Lower leg skin (tissue), 3 donors: Measurements from ENCODE around the gene MTG1.

Source experiments
- POLR2A ChIP-seq, 2 donors: fragments of 450-650 bp; IDR thresholded peaks; one replicate each; pipeline ENCODE4 v1.6.1; 2016 to 2017; ENCODE audit warnings: antibody characterized with exemption in 2 of 2, mild to moderate bottlenecking in 1 of 2, moderate library complexity in 1 of 2
- TF ChIP-seq, protein P1 (sequence below), 3 donors: fragments of 450-650 bp; IDR thresholded peaks; one replicate each; pipeline ENCODE4 v1.5.1; 2016; ENCODE audit warnings: antibody characterized with exemption in 3 of 3, mild to moderate bottlenecking in 3 of 3, moderate library complexity in 2 of 3

DNA sequence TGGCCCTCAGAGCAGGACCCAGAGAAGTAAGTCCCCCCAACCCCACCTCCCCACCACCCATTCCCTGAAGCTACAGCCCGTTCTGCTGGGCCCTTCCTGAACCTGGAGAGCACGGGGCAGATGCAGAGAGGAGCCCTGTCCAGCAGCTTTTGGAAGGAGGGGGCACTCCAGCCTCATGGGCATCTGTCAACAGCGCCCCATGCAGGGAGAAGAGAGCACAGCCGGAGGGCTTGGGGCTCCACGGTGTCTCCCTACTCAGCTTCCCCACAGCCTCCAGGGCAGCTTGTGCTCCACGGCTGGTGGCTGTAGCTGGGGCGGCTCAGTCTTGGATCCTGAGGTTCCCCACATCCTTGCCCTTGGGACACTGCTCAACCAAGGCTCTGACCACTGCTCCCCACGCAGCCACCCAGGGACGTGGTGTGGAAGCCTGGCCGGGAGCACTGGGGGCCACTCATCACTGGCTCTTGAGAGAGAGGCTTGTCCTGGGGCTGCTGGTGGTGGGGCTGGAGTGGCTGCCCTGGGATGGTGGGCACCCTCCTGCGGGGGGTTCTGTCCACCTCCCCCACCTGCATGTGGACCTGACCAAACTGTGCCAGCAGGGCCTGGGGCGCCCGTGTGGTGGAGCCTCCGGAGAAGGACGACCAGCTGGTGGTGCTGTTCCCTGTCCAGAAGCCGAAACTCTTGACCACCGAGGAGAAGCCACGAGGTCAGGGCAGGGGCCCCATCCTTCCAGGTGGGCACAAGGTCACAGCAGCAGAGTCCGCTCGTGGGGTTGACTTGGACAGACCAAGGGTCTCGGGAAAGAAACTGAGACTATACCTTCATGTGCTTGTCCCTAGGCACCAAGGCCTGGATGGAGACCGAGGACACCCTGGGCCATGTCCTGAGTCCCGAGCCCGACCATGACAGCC lies 42.3 kb upstream of the MTG1 start:
- TF ChIP-seq, protein P1, sequence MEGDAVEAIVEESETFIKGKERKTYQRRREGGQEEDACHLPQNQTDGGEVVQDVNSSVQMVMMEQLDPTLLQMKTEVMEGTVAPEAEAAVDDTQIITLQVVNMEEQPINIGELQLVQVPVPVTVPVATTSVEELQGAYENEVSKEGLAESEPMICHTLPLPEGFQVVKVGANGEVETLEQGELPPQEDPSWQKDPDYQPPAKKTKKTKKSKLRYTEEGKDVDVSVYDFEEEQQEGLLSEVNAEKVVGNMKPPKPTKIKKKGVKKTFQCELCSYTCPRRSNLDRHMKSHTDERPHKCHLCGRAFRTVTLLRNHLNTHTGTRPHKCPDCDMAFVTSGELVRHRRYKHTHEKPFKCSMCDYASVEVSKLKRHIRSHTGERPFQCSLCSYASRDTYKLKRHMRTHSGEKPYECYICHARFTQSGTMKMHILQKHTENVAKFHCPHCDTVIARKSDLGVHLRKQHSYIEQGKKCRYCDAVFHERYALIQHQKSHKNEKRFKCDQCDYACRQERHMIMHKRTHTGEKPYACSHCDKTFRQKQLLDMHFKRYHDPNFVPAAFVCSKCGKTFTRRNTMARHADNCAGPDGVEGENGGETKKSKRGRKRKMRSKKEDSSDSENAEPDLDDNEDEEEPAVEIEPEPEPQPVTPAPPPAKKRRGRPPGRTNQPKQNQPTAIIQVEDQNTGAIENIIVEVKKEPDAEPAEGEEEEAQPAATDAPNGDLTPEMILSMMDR (IDR thresholded peaks at IDR 0.05), result no peak
- TF ChIP-seq POLR2A (IDR thresholded peaks at IDR 0.05), result no peak
